ENCODE data around the gene UBTD1.

DNA sequence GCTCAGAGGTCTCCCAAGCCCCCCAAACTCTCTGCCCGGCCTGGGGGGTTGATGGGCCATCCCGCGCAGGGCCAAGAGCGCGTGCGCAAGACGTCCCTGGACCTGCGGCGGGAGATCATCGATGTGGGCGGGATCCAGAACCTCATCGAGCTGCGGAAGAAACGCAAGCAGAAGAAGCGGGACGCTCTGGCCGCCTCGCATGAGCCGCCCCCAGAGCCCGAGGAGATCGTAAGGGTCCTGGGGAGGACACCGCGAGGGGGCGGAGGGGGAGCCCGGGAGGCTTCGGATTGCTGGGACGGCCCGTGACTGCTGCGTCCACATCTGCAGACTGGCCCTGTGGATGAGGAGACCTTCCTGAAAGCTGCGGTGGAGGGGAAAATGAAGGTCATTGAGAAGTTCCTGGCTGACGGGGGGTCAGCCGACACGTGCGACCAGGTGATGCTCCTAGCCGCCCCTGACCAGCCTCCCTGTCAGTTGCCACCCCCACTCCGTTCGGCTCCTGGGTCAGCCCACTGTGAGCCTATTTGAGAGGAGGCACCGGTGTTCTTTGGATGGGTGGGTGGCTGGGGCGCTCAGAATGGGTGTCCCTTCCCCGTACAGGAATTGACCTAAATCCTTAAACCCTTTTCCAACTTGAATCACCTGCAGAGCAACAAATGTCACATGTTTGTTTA is 79.6 kb downstream of the UBTD1 start:
- TF ChIP-seq TBL1XR1 (IDR thresholded peaks at IDR 0.05; ENCODE audit: low read depth, low read length) (no peak), EZH2 (IDR thresholded peaks at IDR 0.05; ENCODE audit: borderline replicate concordance, control insufficient read depth, low read depth, low read length) (no peak), RAD21 (IDR thresholded peaks at IDR 0.05; ENCODE audit: insufficient read depth, low read depth, low read length) (no peak), POLR2AphosphoS5 (IDR thresholded peaks at IDR 0.05; ENCODE audit: low read length) (no peak), CEBPB (IDR thresholded peaks at IDR 0.05; ENCODE audit: borderline replicate concordance in 1 of 2, low read depth in 2 of 2, low read length in 2 of 2) (no peak)
- TF ChIP-seq, protein P1, sequence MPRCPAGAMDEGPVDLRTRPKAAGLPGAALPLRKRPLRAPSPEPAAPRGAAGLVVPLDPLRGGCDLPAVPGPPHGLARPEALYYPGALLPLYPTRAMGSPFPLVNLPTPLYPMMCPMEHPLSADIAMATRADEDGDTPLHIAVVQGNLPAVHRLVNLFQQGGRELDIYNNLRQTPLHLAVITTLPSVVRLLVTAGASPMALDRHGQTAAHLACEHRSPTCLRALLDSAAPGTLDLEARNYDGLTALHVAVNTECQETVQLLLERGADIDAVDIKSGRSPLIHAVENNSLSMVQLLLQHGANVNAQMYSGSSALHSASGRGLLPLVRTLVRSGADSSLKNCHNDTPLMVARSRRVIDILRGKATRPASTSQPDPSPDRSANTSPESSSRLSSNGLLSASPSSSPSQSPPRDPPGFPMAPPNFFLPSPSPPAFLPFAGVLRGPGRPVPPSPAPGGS (IDR thresholded peaks at IDR 0.05; ENCODE audit: borderline replicate concordance, insufficient read depth, low read depth, low read length, poor library complexity, severe bottlenecking), result no peak
- TF ChIP-seq, protein P2, sequence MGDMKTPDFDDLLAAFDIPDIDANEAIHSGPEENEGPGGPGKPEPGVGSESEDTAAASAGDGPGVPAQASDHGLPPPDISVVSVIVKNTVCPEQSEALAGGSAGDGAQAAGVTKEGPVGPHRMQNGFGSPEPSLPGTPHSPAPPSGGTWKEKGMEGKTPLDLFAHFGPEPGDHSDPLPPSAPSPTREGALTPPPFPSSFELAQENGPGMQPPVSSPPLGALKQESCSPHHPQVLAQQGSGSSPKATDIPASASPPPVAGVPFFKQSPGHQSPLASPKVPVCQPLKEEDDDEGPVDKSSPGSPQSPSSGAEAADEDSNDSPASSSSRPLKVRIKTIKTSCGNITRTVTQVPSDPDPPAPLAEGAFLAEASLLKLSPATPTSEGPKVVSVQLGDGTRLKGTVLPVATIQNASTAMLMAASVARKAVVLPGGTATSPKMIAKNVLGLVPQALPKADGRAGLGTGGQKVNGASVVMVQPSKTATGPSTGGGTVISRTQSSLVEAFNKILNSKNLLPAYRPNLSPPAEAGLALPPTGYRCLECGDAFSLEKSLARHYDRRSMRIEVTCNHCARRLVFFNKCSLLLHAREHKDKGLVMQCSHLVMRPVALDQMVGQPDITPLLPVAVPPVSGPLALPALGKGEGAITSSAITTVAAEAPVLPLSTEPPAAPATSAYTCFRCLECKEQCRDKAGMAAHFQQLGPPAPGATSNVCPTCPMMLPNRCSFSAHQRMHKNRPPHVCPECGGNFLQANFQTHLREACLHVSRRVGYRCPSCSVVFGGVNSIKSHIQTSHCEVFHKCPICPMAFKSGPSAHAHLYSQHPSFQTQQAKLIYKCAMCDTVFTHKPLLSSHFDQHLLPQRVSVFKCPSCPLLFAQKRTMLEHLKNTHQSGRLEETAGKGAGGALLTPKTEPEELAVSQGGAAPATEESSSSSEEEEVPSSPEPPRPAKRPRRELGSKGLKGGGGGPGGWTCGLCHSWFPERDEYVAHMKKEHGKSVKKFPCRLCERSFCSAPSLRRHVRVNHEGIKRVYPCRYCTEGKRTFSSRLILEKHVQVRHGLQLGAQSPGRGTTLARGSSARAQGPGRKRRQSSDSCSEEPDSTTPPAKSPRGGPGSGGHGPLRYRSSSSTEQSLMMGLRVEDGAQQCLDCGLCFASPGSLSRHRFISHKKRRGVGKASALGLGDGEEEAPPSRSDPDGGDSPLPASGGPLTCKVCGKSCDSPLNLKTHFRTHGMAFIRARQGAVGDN (IDR thresholded peaks at IDR 0.05), result no peak

All from GM12878 (cell line).